Glutamatergic neuron (in vitro differentiated cells): ENCODE measurements around the gene PBX1. TPM values are rescaled to one million over a fixed set of nuclear protein-coding genes. Genes with fewer than 3 reads are reported as not detected.

Source experiments
- DNase-seq: peaks from one replicate; pipeline ENCODE4 v3.0.0; 2022
- H3K27ac Mint-ChIP-seq: one replicate; pipeline ENCODE4 v1.8.0; 2020; ENCODE audit warnings: mild to moderate bottlenecking, mixed read lengths, inconsistent platforms; ENCODE audit not compliant: unreplicated experiment
- H3K27me3 Mint-ChIP-seq: one replicate; pipeline ENCODE4 v1.8.0; 2020; ENCODE audit warnings: mild to moderate bottlenecking, moderate library complexity, mixed read lengths, inconsistent platforms; ENCODE audit not compliant: unreplicated experiment
- H3K36me3 Mint-ChIP-seq: one replicate; pipeline ENCODE4 v1.8.0; 2020; ENCODE audit warnings: mild to moderate bottlenecking, mixed read lengths, inconsistent platforms; ENCODE audit not compliant: unreplicated experiment
- H3K4me1 Mint-ChIP-seq: one replicate; pipeline ENCODE4 v1.8.0; 2020; ENCODE audit warnings: mild to moderate bottlenecking, low read depth, mixed read lengths, inconsistent platforms; ENCODE audit not compliant: unreplicated experiment
- H3K4me3 Mint-ChIP-seq: one replicate; pipeline ENCODE4 v1.8.0; 2020; ENCODE audit warnings: mild to moderate bottlenecking, mixed read lengths, inconsistent platforms; ENCODE audit not compliant: unreplicated experiment
- H3K9me3 Mint-ChIP-seq: one replicate; pipeline ENCODE4 v1.8.0; 2020; ENCODE audit warnings: mild to moderate bottlenecking, moderate library complexity, mixed read lengths, inconsistent platforms; ENCODE audit not compliant: unreplicated experiment
- total RNA-seq: library from RNA; stranded (reverse); fragmentation: NEBNext Ultra II Directional; extraction: Animal tissue kit (Norgen Biotek cat#: 25700); gene quantifications from one replicate; pipeline ENCODE4 v1.2.1, GENCODE V29; 2021; ENCODE audit not compliant: unreplicated experiment
- TF ChIP-seq, protein P1 (sequence below): fragments of 200-600 bp; sonication (generic); IDR thresholded peaks from one replicate; pipeline ENCODE4 v1.5.0; 2021; ENCODE audit not compliant: partially characterized antibody, unreplicated experiment

PBX1 gene
- total RNA-seq, 1 donor from 2014 or later = 98.7 TPM

DNA sequence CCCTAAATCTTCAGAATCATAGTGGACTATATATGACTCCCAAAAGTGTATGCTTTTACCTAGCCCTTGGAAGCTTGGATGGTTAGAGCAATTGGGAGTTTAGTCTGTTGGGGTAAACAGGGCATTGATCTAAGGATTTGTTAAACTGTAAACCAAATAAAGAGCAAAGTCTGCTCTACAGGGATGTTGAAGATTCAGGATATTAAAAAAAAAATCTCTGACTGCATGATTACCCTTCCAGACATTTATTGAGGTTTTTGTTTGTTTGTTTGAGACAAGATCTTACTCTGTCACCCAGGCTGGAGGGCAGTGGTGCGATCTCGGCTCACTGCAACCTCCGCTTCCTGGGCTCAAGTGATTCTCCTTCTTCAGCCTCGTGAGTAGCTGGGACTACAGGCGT is 31.6 kb downstream of the PBX1 start:
- TF ChIP-seq, protein P1, sequence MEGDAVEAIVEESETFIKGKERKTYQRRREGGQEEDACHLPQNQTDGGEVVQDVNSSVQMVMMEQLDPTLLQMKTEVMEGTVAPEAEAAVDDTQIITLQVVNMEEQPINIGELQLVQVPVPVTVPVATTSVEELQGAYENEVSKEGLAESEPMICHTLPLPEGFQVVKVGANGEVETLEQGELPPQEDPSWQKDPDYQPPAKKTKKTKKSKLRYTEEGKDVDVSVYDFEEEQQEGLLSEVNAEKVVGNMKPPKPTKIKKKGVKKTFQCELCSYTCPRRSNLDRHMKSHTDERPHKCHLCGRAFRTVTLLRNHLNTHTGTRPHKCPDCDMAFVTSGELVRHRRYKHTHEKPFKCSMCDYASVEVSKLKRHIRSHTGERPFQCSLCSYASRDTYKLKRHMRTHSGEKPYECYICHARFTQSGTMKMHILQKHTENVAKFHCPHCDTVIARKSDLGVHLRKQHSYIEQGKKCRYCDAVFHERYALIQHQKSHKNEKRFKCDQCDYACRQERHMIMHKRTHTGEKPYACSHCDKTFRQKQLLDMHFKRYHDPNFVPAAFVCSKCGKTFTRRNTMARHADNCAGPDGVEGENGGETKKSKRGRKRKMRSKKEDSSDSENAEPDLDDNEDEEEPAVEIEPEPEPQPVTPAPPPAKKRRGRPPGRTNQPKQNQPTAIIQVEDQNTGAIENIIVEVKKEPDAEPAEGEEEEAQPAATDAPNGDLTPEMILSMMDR = no peak
- H3K27ac Mint-ChIP-seq = no peak overlapping the region
- H3K4me3 Mint-ChIP-seq = no peak overlapping the region
- peaks cover 36% of the 10 kb centered on the region for H3K4me1 Mint-ChIP-seq
- peaks cover 4% of the 10 kb centered on the region for H3K9me3 Mint-ChIP-seq
- no peak for DNase-seq
- no peaks in the 10 kb centered on the region for H3K27me3 Mint-ChIP-seq
- no peaks in the 10 kb centered on the region for H3K36me3 Mint-ChIP-seq

DNA sequence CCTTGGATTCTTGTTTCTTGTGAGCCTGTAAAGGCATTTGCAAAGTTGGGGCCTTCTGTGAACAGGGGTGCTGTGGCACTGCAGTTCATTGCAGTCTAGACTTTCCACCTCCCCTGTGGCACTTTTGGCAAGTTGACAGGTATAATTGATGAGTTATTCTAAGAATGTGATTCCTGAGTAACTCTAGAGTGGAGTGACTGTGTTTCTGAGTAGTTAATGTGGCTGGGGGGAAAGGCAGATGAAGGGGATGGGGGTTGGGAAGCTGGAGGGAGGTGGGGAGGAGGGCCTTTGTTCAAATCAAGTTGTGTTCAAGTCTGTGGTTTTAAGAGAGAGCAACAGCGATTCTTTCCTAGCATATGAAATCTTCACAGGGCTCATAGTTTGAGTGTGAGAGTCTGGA is 32.9 kb downstream of the PBX1 start:
- TF ChIP-seq, protein P1 = no peak
- DNase-seq = no peak
- Mint-ChIP-seq H3K9me3 (peaks cover 4% of the 10 kb centered on the region), H3K27me3 (no peaks in the 10 kb centered on the region), H3K4me3 (no peak overlapping the region), H3K4me1 (peaks cover 27% of the 10 kb centered on the region), H3K36me3 (no peaks in the 10 kb centered on the region), H3K27ac (no peak overlapping the region)

DNA sequence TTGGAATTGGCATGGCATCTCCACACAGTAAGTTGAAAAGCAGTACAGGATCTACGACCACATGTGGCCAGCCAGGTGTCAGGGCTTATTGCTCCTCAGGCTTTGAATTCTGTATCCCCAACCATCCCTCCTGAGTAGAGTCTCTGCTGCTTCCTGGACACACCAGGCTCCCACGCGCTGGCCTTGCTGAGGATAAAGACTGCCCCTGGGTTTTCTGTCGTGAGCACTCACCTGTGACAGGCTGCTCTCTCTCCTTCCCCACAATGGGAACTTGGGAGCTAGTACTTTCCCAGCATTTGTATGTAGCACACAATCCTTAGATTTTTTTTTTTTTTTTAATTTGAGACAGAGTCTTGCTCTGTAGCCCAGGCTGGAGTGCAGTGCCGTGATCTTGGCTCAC is 33.6 kb downstream of the PBX1 start:
- Mint-ChIP-seq H3K4me3 (no peak overlapping the region), H3K4me1 (peaks cover 19% of the 10 kb centered on the region)

DNA sequence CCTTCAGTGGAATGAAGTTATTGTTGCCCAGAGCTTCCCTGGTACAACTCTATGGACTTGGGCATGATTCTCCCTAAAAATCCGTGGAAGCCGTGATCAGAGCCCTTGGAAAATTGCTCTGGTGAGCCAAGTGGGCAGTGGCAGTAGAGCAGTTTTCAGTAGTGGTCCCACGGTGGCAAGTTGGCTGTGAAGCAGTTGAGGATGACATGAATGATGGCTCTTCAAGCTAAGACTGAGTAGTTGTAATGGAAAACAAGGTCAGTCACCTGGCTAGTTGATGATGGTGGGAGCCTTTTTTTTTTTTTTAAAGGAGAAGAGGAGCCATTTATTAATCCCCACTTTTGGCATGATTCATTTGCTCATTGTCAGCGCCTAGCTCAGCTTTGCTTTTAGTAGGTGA is 36.2 kb downstream of the PBX1 start:
- TF ChIP-seq, protein P1 = no peak
- Mint-ChIP-seq H3K9me3 (no peaks in the 10 kb centered on the region), H3K4me1 (peaks cover 10% of the 10 kb centered on the region), H3K27me3 (no peaks in the 10 kb centered on the region), H3K27ac (no peak overlapping the region), H3K36me3 (no peaks in the 10 kb centered on the region), H3K4me3 (no peak overlapping the region)
- DNase-seq = no peak

More for the DNA sequence above, 33.6 kb downstream of the PBX1 start:
- Mint-ChIP-seq H3K9me3 (peaks cover 4% of the 10 kb centered on the region), H3K27ac (no peak overlapping the region), H3K36me3 (no peaks in the 10 kb centered on the region), H3K27me3 (no peaks in the 10 kb centered on the region)
- no peak for DNase-seq
- TF ChIP-seq, protein P1 = no peak

DNA sequence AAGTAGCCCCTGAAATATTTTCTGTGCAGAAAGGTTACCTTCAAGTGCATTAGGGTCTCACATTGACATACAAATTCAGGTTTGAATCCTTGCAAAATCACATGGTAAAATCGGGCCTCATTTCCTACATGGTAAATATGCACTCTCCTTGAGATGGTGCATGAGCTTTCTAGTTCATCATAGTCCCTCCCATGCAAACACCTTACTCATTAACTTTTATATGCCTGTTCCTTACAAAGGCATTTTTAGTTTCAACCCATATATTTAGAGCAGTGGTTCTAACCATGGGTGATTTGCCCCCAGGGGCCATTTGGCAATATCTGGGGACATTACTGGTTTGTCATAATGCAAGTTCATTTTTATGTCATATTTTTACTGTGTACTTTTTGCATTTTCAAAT is 37.2 kb downstream of the PBX1 start:
- TF ChIP-seq, protein P1 = no peak
- no peak for DNase-seq
- H3K9me3 Mint-ChIP-seq = no peaks in the 10 kb centered on the region
- no peak overlapping the region for H3K27ac Mint-ChIP-seq
- H3K27me3 Mint-ChIP-seq = no peaks in the 10 kb centered on the region
- H3K36me3 Mint-ChIP-seq = no peaks in the 10 kb centered on the region
- peaks cover 8% of the 10 kb centered on the region for H3K4me1 Mint-ChIP-seq
- H3K4me3 Mint-ChIP-seq = no peak overlapping the region
